ENCODE data around the gene ATP10A.

ATP10A gene

DNA sequence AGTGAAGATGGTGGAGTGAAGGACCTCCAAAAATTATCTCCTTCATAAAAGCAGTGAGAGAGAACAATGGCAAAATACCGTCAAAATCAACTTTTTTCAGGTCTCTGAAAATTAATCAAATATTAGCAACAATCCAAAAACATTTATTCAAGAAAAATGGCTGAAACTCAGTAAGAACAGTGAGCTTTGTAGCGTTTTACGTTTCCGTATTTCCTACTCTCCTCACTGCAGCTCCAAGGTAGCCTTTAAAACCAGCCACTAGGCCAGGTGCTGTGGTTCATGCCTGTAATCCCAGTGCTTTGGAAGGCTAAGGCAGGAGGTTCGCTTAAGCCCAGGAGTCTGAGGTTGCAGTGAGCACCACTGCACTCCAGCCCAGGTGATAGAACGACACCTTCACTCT, 38.5 kb downstream of the ATP10A start:
- no peak for DNase-seq

DNA sequence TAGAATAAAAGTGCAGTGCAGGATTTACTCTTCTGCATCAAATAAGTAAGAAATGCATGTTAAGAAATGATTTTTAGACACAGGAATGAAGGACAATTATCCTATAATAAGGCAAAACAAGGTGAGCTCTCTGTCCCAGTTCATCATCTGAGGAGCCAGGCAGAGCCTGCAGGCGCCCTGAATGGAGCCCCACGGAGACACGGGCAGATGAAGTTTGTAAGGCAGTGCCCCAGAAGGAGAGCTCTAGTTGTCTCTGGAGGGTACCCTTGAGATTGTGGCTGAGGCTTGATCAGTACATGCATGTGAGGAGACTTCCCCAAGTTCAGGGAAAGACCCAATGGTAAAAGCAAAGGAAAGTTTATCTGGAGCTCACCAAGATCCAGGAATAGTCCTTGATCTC, 50.3 kb downstream of the ATP10A start:
- DNase-seq = no peak

DNA sequence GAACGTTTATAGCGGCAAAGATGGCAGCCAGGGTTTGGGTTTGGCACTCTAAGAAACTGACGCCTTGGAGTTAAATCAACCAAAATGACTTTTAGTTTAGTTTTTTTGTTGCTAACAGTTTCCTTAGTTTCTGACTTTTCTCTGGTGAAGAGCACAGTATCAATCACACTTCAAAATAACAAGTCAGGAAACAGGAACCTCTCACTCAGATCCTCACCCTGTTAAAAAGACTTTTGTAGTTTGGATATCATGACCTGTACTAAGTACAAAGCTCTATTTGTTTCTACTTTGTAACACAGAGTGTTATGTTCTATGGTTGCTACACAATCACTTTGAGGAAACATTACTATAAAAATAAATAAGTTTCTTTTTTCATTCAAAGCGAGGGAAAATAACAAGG, 51.1 kb downstream of the ATP10A start:
- DNase-seq = no peak

DNA sequence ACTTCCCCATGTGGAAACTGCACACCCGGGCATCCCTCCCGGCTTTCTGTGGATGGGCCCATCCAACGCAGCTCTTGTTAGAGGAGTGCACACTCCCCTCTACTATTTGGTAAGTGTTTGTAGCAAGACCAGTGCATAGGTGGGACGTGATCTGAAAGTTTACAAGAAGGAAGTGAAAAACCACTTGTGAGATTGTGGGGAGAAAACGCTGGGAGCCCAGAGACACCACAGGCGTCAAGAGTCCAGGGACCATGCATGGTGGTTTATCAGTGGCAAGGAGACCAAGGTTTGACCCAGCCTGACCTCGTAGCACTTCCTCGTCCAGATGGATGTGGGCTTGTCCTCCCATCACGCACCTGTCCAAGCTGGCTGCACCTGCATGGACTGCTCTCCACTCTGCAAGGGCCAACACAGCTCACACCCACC, 51.6 kb downstream of the ATP10A start:
- no peak for DNase-seq

DNA sequence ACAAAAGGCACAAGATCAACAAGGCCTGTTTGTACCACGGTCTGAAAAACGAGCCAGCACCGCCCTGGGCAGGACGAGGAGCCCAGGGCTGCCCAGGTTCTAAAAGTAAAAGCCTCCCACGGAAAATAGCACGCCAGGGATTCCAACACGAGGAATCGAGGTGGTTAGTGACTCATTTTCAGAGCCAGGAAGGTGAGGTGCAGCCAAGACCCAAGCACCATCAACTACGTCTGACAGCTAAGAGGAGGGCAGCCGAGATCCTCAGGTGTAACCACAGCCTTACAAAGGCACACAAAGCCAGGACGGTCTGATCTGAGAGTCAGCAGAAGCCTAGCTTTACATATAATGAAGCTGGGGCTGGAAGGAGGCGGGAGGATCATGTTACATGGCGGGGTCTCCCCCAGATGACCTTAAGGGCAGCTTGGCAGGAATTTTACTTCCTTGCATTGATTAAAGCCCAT, 52.5 kb downstream of the ATP10A start:
- DNase-seq = peak in 1 of 2 donors; percentile 19

DNA sequence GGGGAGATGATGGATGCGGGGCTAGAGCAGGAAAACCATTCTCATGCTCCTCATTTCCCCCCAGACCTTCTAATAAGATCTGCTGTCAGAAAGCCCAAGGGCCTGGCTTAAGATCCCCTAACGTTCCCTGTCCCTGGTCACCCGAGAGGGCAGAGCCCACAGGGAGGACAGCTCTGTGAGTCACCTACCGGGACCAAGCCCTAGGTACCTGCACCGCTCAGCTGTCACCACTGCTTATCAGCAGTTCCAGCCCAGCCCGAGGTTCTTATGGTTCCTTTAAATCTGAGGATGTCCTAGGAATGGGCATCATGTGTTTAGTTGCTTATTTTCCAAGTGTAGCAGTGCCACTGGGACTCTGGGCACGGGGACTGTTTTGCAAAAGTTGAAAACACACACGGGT, 53.0 kb downstream of the ATP10A start:
- no peak for DNase-seq

DNA sequence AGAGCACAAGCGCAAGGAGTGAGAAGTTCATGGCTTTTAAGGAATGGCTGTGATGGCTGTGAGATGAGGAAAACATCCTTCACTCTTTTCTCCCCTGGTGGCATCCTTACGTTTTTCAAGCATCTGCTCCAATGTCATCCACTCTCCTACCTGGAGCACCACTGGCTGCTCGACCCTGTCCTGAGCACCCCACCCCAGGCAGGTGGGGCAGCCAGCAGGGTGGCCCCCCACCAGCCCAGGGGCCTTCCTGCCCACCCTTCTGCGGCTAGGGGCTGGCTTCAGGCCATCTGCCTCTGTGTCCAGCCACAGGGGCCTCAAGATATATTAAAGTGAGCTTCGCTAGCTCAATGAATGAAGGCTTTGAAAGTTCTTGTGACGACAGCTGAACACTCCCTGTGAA, 56.1 kb downstream of the ATP10A start:
- DNase-seq = no peak

DNA sequence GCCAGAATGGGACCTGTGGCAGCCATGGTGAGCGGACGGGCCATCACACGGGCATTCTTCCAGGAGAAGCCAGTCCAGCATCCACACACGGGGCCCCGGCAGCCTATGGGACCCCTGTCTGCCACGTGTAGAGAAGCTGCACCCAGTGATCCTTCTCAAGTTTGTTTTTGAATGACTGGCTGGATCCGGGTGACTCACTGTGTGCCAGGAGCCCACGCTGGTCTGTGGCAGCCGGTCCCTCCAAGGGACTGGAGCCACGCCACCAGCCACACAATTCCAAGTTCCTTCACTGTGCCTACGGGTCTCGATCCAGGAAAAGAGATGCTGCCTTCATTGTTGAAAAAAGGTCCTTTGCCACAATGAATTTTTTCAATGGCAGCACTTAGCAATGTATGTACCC, 58.1 kb downstream of the ATP10A start:
- no peak for DNase-seq

DNA sequence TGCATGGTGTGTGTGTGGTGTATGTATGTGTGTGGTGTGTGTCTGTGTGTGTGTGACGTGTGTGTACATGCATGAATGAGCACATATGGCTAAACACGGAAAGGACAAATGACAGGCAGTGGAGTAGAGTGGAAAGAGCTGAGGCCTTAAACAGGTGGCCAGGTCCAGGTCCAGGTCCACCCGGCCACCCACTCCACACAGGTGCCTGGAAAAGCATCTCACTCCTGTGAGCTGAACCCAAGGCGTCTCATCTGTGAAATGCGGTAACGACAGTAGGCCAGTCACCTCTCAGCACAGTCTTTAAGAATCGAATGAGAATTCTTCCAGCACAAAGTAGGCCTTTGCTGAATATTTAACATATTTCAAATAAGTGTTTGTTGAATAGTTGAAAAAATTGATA, 58.7 kb downstream of the ATP10A start:
- DNase-seq = no peak

DNA sequence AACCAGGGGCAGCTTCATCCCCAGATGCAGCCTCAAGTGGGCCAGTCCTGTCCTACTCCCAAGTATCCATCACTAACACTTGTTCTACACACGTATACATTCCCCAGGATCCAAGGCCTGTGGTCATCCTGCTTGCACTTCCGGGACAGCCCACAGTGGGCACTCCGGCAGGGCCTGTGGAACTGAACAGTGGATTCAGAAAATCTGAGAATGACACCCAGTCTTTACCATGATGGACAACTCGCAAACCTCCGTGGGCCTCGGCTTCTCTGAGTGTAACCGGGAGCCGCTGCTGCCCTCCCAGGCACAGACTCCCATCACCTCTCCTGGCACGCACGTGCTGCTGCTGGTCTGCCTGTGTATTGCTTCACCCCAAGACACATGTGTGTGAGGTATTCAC, 59.6 kb downstream of the ATP10A start:
- no peak for DNase-seq

DNA sequence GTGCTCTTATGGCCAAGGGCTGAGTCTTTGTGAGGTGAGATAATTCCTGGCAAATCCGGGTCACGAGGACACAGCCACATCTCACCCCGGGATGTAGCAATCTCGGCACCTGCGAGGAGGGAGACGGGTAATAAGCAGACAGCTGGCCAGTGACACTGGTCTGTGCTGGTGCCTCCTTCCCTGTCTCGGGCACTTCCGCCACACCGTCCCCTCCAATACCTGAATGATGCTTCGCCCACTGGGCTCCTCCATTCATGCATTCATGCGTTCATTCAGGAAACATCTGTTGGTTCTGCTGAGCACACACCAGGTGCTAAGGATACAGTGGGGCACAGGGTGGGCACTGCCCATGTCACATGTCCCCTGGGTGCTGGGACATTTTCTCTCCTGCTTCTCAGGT, 60.1 kb downstream of the ATP10A start:
- no peak for DNase-seq

DNA sequence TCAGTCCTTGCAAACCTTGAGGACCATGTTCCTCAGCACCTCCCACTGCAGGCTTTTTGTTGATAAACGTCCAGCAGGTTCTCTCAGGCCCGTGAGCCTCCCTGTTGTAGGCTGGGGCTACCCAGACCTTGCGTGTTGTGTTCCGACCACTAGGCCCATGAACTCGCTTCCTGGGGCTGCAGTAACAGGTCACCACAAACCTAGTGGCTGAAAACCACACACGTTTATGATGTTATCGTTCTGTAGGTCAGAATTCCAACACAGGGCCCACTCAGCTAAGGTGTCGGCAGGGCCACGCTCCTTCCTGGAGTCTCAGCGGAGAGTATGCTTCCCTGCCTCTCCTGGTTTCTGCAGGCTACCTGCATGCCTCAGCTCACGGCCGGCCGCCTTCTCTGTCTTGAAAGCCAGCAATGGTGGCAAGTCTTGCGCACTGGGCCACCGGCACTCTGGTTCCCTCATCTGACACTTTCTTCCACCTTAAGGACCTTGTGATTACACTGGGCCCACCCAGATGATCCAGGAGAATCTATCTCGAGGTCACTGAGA, 60.8 kb downstream of the ATP10A start:
- DNase-seq = no peak

DNA sequence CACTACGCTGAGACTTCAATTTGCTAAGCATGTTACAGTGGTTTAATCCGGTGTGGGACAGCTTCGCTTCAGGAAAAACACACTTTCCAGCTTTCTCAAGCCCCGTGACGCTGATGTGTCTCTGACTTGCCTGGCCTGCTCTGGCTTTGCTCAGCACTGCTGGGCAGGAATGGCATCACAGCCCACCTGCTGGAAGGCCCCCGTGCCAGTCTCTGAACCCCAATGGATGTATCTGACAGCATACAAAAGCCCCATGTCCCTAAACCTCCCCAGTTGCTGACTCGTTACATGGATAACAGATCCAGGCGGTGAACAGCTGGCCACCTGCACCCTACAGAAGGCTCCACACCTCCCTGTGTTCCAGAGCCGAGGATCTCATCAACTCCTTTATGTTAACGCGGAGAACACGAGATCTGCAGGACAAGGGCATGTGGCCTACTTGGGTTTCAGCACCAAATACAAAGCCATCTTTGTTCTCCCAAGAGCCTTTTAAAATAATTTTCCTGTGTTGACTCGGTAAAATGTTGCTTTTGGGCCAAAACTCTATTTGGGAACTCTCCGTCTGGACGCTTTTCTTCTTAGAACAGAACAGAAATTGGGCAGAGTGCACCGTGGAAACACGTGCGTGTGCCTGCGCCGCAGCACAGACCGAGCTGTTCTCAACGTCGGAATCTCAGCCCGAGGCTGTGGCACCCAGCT, 61.4 kb downstream of the ATP10A start:
- DNase-seq = no peak

DNA sequence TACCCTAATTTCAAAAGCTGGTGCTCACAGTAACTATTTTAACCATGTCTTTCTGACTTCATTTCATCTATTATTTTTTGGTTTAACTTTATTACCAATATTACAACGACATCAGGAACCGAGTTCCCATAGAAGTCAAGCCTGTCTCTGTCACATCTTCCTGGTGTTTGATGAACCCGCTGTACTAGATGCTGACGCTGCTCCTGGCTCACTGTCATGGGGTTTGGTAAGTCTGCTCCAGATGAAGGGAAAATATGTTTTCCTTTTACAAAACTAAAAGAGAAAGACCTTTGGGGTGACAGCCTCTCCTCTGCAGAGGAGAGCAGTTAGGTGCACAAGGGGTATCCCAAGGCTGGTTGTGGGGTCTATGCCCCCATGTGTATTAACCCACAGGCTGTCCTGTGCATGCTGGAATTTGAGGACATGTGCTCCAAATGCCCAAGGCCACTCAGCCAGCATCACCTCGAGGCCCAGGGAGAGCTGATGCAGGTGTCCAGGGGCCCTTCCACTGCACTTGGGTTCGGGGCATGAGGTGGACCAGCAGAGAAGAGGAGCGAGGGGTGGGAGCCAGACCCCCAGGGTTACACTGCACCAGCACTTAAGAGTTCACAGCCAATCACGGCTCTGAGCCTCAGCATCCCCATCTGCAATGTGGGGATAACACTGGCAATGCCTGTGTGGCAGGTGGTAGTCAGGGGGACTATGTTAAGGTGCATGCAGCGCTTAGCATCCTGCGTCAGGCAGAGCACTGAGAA, 62.2 kb downstream of the ATP10A start:
- DNase-seq = no peak

DNA sequence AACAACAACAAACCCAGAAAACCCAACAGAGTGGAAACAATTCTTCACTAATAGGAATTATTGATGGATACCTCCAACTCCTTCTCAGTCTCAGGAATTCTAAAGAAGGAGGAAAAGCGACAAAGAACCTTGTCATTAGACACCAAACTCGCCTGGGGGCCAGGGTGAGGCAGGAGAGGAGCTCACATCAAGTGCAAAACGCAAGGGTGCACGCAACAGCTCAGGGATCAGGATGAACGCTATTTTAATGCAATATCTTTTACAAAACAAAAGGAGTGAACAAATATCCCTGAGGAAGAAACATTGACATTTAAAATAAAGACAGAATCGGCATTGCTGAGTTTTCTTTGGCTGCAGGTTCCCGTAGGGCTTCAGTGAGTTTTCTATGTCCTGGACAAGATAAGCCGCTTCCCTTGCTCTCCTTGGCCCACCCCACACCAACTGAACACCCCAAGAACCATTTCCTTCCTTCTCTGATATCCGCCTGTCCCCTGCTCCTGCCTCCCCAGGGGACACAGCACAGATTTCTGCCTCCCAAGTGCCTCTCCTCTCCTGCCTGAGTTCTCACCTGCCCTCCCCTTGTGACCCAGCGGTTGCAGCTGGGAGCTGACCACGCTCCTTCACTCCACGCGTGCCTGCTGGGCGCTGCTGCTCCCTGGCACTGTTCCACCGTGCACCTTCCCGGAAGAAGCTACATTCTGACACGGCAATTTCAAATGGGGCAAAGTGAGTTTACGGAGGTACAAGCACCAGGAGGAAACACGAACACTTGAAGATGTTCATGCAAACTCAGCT, 63.0 kb downstream of the ATP10A start:
- DNase-seq = no peak

DNA sequence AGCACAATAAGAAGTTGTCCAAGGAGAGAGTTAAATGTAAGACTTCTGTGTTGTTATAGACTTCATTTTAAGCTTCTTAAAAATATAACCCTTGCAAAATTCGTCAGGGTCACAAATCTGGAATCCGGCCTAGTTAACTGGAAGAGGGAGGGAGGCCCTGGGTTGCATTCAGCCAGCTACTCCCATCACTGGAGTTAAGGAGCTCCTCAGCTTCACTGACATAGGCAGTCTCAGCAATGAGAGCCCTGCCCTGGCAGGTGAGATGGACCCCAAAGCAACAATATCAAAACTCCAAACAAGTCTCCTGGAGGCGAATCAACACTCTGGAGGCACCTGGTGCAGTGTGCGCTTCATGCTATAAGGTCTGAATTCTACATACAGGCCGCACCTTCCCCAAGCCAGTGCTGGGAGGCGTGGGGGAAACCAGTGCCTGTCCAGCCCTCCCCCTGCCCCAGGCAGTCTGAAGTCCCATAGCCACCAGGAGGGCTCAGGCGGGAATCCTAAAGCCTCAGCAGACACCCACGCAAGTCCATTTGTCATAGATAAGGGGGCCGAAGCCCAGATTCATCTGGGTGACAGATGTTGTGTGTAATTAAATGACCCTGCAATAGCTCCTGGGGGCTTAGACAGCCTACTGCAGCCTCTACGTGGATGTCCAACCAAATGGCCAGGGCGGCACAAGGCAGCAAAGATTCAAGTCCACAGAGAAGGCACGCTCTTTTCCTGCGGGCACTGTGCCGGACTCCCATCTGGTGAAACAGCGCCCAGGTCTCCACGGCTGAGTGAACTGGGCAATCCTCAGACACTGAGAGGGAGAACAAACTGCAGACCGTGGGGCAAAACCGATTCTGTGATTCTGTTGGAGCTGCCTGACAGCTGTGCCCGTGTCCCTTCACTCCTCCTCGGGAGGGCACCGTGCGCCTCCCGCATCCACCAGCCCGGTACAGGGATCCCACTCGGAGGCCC, 64.9 kb downstream of the ATP10A start:
- no peak for DNase-seq

DNA sequence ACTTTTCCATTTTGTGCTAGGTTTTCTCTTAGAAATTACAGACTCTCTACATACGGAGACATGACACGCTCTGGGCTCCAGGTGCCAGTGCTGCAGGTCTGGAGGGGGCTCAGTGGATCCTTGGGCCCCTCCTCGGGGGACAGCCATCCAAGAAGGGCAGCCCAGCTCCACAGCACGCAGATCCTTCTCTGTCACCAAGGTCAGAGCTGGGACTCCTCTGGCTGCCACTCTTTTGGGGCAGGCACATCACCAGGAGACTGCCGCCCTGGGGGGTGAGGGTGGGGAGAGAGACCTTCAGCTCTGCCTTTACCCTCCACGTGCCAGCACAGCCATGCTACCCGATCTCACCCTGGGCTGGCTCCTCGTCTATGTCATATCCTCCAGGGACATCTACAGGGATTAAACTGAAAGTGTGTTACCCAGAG, 65.6 kb downstream of the ATP10A start:
- no peak for DNase-seq

DNA sequence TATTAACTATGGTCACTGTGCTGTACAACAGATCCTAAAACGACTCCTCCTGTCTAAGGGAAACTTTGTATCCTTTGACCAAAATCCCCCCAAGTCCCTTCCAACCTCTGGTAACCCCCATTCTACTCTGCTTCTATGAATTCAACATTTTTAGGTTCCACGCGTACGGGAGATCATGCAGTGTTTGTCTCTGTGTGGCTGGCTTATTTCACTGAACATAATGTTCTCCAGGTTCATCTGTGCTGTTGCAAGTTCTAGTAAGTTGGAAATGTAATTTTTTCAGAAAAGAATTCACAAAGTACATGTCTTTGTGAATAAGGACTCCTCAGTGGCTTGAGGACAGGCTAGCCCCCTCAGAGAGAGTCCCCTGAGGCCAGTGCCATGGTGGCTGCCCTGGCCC, 66.1 kb downstream of the ATP10A start:
- DNase-seq = no peak

DNA sequence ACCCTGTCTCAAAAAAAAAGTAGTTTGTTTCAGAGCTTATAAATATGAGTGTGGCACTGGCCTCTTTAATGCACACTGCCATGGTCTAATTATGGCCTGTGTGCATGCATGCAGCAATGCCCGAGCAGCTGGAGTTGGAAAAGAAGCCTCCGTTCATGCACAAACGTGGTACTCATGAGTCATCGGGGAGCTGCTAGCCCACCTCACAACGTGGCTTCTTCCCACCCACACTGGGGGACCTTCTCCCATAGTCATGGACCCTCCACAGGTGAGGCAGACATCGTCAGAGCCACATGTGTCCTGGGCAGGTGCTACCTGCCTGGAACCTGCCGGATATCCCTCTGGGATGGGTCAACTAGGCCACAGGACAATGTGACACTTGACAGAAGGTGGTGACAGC, 66.7 kb downstream of the ATP10A start:
- DNase-seq = no peak

DNA sequence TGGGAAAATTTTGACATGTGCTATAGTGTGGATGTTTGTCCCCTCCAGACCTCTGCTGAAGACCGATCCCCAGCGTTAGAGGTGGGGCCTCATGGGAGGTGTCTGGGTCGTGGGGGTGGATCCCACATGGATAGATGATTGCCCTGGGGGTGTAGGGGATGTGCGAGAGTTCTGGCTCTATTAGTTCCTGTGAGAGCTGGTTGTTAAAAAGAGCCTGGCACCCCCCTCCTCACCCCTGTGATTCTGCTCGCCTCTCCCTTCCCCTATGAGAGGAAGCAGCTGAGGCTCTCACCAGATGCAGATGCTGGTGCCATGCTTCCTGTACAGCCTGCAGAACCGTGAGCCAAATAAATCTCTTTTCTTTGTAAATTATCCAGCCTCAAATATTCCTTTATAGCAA, 67.4 kb downstream of the ATP10A start:
- DNase-seq = no peak

DNA sequence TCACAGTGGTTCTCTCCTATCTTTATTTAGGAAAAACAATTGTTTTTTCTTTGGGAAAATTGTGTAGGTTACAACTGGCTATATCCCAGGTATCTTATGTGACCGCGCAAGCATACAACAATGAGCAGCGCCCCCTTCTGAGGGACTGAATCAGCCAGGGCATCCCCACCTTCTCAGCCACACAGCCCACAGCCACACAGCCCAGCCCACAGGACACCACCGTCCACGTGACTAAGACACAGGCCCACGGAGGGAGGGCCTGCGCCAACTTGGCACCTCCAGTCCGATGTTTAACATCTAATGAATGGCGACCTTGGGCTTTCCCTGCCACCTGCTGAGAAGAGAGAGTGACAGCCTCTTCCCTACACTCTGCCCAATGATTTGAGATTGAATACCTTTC, 68.1 kb downstream of the ATP10A start:
- DNase-seq = no peak

DNA sequence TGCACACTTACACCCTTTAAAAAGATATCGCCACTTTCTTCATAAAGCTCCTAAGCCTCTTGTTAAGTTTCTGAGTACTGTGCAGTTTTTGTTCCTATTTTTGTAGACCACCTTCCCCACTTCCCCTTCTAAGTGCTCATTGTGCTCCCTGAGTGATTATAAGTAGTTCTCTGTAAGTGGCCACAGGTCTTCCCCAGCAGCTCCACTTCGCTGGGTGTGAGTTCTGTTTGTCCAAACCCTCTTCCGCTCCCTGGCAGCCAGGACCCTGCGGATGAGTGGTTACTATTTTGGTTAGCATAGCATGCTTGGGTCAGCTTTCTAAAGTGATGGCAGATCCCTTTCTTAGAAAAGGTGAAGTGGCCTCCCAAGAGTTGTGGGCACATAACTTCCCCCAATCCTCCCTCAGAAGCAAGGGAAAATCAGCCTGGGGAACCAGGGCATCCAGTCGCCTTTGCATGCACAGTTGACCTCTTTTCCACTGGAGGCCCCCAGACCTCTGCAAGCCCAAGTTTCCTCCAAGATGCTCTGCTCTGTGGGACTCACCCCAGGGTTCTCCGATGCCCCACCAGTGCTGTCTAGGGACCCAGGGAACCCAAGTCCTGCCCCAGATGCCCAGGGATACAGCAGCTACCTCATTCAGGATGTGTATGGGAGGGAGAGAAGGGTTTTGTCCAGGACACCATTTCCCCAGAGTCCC, 69.6 kb downstream of the ATP10A start:
- no peak for DNase-seq

All from stimulated activated CD4-positive, alpha-beta T cell treated with anti-CD3 and anti-CD28 coated beads, Interleukin-2, amount 100 ng/mL, for 48 hours (primary cell).